Activated CD4-positive, alpha-beta T cell treated with anti-CD3 and anti-CD28 coated beads, Interleukin-2, amount 50 U/mL, for 4 hours (primary cell): ENCODE measurements around the gene PDE5A.
"Not testable (repeated sequence)": the region's sequence is repeated elsewhere in the genome, so short reads cannot be mapped to it uniquely, and the experiment has no call there.

Experiments used
- DNase-seq, 2 experiments: peaks; one replicate each; pipeline ENCODE4 v3.0.0-alpha.2; 2020

PDE5A gene

GRCh38 chr4:119455734-119456133, 172.9 kb downstream of the PDE5A start:
- DNase-seq: not testable (repeated sequence)

- peak; percentile 85 to 89 for DNase-seq
Observed at GRCh38 chr4:119454491-119455270, 173.9 kb downstream of the PDE5A start.

DNA sequence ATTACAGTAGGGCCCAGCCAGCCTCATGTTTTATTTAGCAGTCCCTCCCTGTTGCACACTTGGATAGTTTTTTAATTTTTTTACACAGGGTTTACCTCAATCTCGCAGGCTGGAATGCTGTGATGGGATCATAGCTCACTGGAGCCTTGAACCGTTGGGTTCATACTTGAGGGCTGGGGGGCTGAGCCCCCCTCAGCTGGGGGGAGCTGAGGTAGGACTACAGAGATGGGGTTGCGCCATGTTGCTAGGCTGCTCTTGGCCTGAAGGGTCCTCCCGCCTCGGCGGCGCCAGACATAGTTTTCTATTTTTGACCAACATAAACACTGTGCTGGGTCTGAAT, 174.5 kb downstream of the PDE5A start:
- not testable (repeated sequence) for DNase-seq

DNA sequence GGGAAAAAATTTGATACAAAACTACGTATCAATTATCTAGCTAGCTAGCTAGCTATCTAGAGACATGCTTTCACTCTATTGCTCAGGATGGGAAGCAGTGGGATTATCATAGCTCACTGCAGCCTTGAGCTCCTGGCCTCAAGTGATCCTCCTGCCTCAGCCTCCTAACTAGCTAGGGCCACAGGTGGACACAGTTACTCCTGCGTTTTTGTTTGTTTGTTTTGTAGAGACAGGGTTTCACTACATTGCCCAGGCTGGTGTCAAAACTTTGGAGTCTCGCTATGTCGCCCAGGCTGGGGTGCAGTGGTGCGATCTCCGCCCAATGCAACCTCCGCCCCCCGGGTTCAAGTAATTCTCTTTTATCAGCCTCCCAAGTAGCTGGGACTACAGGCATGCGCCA, 175.3 kb downstream of the PDE5A start:
- DNase-seq: not testable (repeated sequence)

DNA sequence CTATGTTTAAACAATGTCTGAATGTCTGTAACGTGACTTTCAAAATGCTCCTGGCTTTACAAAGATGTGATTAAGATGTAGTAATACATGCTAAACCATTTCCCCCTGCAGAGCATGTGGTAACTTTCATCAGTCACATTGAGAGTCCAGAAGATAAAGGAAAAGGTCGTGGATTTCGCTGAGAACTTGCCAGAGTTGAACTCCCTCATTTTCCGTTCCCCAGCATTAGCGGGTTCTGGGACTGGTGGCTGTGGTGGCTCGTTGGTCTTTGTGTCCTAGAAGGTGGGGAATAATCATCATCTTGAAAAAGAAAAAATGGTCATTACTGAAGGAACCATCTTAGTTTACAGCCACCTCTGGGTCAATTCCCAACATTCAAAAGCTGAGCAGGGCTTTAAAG, 178.8 kb downstream of the PDE5A start:
- DNase-seq: not testable (repeated sequence)
